Trophoblast cell (in vitro differentiated cells and primary cell): Measurements from ENCODE around the gene ZNF398.

Source experiments
- DNase-seq, 2 donors: peaks; one replicate each; pipeline ENCODE4 v3.0.0-alpha.2; 2016
- H2AFZ ChIP-seq: 2 replicates; pipeline ENCODE4 v1.6.1; 2013; ENCODE audit warnings: low read length, moderate library complexity, mild to moderate bottlenecking; ENCODE audit not compliant: insufficient read depth, poor library complexity
- H2AK5ac ChIP-seq: 2 replicates; pipeline ENCODE4 v1.6.1; 2013; ENCODE audit warnings: mild to moderate bottlenecking, low read length
- H2BK120ac ChIP-seq: 2 replicates; pipeline ENCODE4 v1.6.1; 2013; ENCODE audit warnings: low read length, mild to moderate bottlenecking, moderate library complexity; ENCODE audit not compliant: insufficient read depth, poor library complexity
- H2BK12ac ChIP-seq: 2 replicates; pipeline ENCODE4 v1.6.1; 2013; ENCODE audit warnings: mild to moderate bottlenecking, low read length, moderate library complexity
- H2BK5ac ChIP-seq: 2 replicates; pipeline ENCODE4 v1.6.1; 2013; ENCODE audit warnings: low read length, low read depth, moderate library complexity, mild to moderate bottlenecking; ENCODE audit not compliant: poor library complexity
- H3K14ac ChIP-seq: 2 replicates; pipeline ENCODE4 v1.6.1; 2013; ENCODE audit warnings: mild to moderate bottlenecking, low read length
- H3K18ac ChIP-seq: 2 replicates; pipeline ENCODE4 v1.6.1; 2013; ENCODE audit warnings: mild to moderate bottlenecking, low read length
- H3K23ac ChIP-seq: 2 replicates; pipeline ENCODE4 v1.6.1; 2013; ENCODE audit warnings: low read length
- H3K27ac ChIP-seq: 2 replicates; pipeline ENCODE4 v1.5.1; 2013; ENCODE audit warnings: low read depth, mild to moderate bottlenecking, inconsistent platforms, low read length, moderate library complexity
- H3K27me3 ChIP-seq: 2 replicates; pipeline ENCODE4 v1.6.1; 2013; ENCODE audit warnings: inconsistent platforms, mild to moderate bottlenecking, low read length, moderate library complexity; ENCODE audit not compliant: insufficient read depth
- H3K36me3 ChIP-seq, 2 experiments: 1 replicate in 1 of 2; 2 replicates in 1 of 2; pipeline ENCODE4 v1.6.1; 2013; ENCODE audit warnings: low read length in 2 of 2, mild to moderate bottlenecking in 2 of 2, moderate library complexity in 1 of 2; ENCODE audit not compliant: insufficient read depth in 2 of 2, control insufficient read depth in 1 of 2
- H3K4ac ChIP-seq: 2 replicates; pipeline ENCODE4 v1.6.1; 2013; ENCODE audit warnings: low read depth, mild to moderate bottlenecking, low read length, moderate library complexity
- H3K4me1 ChIP-seq, 2 experiments: 1 replicate in 1 of 2; 2 replicates in 1 of 2; pipeline ENCODE4 v1.6.1; 2013; ENCODE audit warnings: low read length in 2 of 2, mild to moderate bottlenecking in 2 of 2, moderate library complexity in 1 of 2; ENCODE audit not compliant: insufficient read depth in 2 of 2, control insufficient read depth in 1 of 2
- H3K4me2 ChIP-seq: 2 replicates; pipeline ENCODE4 v1.6.1; 2013; ENCODE audit warnings: inconsistent platforms, mild to moderate bottlenecking, low read length, moderate library complexity
- H3K4me3 ChIP-seq: 2 replicates; pipeline ENCODE4 v1.5.1; 2013; ENCODE audit warnings: mild to moderate bottlenecking, low read depth, low read length, inconsistent platforms
- H3K79me1 ChIP-seq: one replicate; pipeline ENCODE4 v1.6.1; 2013; ENCODE audit warnings: low read length
- H3K79me2 ChIP-seq: 2 replicates; pipeline ENCODE4 v1.6.1; 2013; ENCODE audit warnings: low read length, mild to moderate bottlenecking; ENCODE audit not compliant: control insufficient read depth, insufficient read depth, poor library complexity
- H3K9ac ChIP-seq: 2 replicates; pipeline ENCODE4 v1.6.1; 2013; ENCODE audit warnings: mild to moderate bottlenecking, low read length
- H3K9me3 ChIP-seq: 2 replicates; pipeline ENCODE4 v1.6.1; 2013; ENCODE audit warnings: low read depth, mild to moderate bottlenecking, control low read depth, inconsistent platforms, low read length; ENCODE audit not compliant: insufficient read depth
- H4K12ac ChIP-seq: 2 replicates; pipeline ENCODE4 v1.6.1; 2013; ENCODE audit warnings: low read depth, mild to moderate bottlenecking, low read length, moderate library complexity
- H4K8ac ChIP-seq: 2 replicates; pipeline ENCODE4 v1.6.1; 2013; ENCODE audit warnings: low read depth, mild to moderate bottlenecking, low read length, moderate library complexity
- H4K91ac ChIP-seq: one replicate; pipeline ENCODE4 v1.6.1; 2013; ENCODE audit warnings: low read depth, mild to moderate bottlenecking, low read length, moderate library complexity
- WGBS: extraction: QIAGEN DNeasy Blood & Tissue Kit; methylation state at CpG from one replicate; pipeline ENCODE4 v1.1.7; 2013; ENCODE audit warnings: missing lambda C conversion rate; ENCODE audit not compliant: insufficient read length, insufficient coverage; ENCODE audit errors: extremely low coverage; 5-methylcytosine and 5-hydroxymethylcytosine counted together

The ZNF398 gene

DNA sequence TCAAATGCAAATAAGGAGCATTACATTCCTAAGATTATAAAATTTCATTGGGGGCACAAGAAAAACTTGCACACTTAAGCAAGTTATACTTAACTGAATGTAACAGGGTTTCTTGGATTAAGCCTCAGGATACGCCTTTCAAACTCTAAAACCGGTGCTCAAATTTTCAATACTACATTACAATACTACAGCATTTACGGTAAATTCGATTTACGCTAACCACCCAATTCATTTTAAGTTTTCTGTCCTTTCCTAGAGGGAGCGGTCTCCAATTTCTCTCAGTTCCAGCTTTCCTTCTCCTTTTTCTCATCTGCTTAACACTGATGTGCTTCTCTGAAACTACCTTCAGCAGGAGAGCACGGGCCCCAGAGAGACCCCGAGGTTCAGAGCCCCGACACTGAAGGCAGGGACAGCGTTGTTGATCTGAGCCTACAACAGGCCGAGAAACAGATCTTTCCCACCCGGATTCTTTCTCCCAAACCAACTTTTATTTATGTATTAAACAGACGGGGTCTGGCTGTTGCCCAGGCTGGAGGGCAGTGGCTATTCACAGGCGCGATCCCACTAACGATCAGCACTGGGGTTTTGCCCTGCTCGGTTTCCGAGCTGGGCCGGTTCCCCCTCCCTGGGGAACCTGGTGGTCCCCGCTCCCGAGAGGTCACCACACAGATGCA is 21.9 kb upstream of the ZNF398 start:
- Histone ChIP-seq H2BK5ac (peak overlapping the region; percentile 85), H4K8ac (peak overlapping the region; percentile 94), H2BK120ac (peak overlapping the region; percentile 84), H4K91ac (peak overlapping the region; percentile 95), H3K79me2 (peaks cover 18% of the 10 kb centered on the region), H2AFZ (peak overlapping the region; percentile 93), H3K4ac (peak overlapping the region; percentile 98), H3K27ac (peak overlapping the region; percentile 78), H3K36me3 (peaks cover 3% of the 10 kb centered on the region in 2 experiments), H3K4me1 (no peaks in the 10 kb centered on the region), H3K23ac (no peak overlapping the region), H3K18ac (peak overlapping the region; percentile 95), H3K9ac (peak overlapping the region; percentile 99), H3K27me3 (no peaks in the 10 kb centered on the region), H3K4me2 (peak overlapping the region; percentile 81), H3K14ac (peak overlapping the region; percentile 96), H4K12ac (peak overlapping the region; percentile 83), H2AK5ac (peak overlapping the region; percentile 86), H3K4me3 (peak overlapping the region; percentile 97), H3K9me3 (peaks cover 3% of the 10 kb centered on the region), H2BK12ac (no peak overlapping the region), H3K79me1 (peaks cover 22% of the 10 kb centered on the region)
- DNase-seq = no peak
- no CpG with 5 or more reads among the region's 21 CpGs for WGBS

DNA sequence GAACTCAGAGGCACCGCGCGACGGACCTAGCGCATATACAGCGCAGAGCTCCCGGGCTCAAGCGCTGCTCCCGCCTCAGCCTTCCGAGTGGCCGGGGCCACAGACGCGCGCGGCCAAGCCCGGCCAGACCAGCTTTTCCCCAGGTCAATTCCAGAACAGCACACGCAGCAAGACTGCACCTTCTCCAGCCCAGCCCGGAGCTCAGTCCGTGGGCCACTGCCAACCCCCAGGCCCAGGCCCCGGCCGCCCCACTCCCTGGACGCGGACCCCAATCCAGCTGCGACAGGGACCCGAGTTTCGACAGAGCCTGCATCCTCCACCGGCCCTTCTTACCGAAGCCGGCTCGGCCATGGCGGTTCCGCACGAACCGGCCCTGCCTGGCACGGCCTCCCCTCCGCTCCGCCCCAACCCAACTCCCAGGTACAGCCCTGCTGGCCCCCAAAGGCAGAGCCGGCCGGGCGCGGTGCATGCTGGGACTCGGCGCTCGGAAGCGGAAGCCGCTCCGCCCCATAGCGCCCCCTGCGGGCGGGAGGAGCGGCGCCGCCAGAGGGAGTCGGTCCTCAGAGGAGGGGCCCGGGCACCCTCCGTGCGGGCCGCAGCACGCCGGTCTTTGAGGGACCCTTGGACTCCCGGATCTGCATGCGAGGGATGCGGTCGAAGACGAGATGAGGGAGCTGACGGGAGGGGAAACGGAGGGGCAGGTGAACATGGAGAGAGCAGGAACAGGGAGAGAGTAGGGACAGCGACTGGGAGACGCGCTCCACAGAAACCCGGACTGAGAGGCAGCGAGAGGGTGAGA is 21.2 kb upstream of the ZNF398 start, which contains the start of gene ZNF425:
Gene ZNF425 (minus strand): TSS at position 462 of the 799 bp plus-strand sequence. CDS start 111 bp downstream, at position 351.
- peak within 1 kb of the TSS; percentile 86 for H3K27ac ChIP-seq
- peaks cover 18% of the 10 kb centered on the region for H3K79me2 ChIP-seq
- peak within 1 kb of the TSS; percentile 99 for H3K9ac ChIP-seq
- H2BK120ac ChIP-seq = peak within 1 kb of the TSS; percentile 84
- H4K8ac ChIP-seq = peak within 1 kb of the TSS; percentile 94
- no peak within 1 kb of the TSS for H2BK12ac ChIP-seq
- no CpG with 5 or more reads among the region's 72 CpGs for WGBS
- DNase-seq = peak; percentile 93 to 98
- H3K4me3 ChIP-seq = peak within 1 kb of the TSS; percentile 97
- H2AFZ ChIP-seq = peak within 1 kb of the TSS; percentile 93
- H2AK5ac ChIP-seq = peak within 1 kb of the TSS; percentile 86
- no peaks in the 10 kb centered on the region for H3K27me3 ChIP-seq
- H3K79me1 ChIP-seq = peaks cover 22% of the 10 kb centered on the region
- peak within 1 kb of the TSS; percentile 98 for H3K4ac ChIP-seq
- peak within 1 kb of the TSS; percentile 95 for H3K18ac ChIP-seq
- no peaks in the 10 kb centered on the region for H3K4me1 ChIP-seq
- peaks cover 7% of the 10 kb centered on the region for H3K9me3 ChIP-seq
- H3K23ac ChIP-seq = peak within 1 kb of the TSS; percentile 60
- H3K4me2 ChIP-seq = peak within 1 kb of the TSS; percentile 99
- H4K91ac ChIP-seq = peak within 1 kb of the TSS; percentile 95
- peak within 1 kb of the TSS; percentile 96 for H3K14ac ChIP-seq
- peak within 1 kb of the TSS; percentile 85 for H2BK5ac ChIP-seq
- H4K12ac ChIP-seq = peak within 1 kb of the TSS; percentile 91
- peaks cover 3 to 7% of the 10 kb centered on the region in 2 experiments for H3K36me3 ChIP-seq

DNA sequence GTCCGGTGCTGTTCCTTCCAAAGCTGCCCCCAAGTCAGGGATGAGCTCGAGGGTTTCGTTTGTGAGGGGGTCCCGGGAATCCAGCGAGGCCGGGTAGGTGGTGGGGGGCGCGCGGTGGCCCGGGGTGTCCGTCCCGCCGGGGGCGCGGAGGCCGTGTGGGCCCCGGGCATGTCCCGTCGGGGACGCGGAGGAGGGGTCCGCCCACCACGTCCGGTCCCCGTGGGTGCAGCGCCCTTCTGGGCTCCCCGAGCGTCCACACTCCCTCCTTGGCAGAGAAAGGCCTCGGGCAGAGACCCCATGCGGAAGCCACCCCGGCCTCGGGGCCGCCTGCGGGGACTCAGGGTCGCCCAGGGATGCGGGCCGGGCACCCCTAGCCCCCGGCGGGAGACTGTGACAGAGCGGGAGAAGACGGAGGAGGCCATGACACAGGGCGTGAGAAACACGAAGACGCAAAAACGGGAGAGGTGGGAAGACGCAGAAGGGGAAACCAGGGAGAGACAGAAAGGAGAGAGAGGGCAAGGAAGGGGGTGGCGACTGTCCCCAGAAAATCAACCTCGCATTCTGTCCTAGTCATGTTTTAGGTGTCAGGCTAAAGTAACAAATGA is 20.5 kb upstream of the ZNF398 start:
- peak overlapping the region; percentile 99 for H3K4me2 ChIP-seq
- H3K18ac ChIP-seq = peak overlapping the region; percentile 92
- H3K4me1 ChIP-seq = no peaks in the 10 kb centered on the region
- H3K9ac ChIP-seq = peak overlapping the region; percentile 92
- H3K27ac ChIP-seq = peak overlapping the region; percentile 86
- peak overlapping the region; percentile 81 for H3K14ac ChIP-seq
- peak overlapping the region; percentile 93 for H4K91ac ChIP-seq
- DNase-seq = peak in 1 of 2 donors; percentile 30
- peak overlapping the region; percentile 81 for H2BK5ac ChIP-seq
- peak overlapping the region; percentile 76 for H2AFZ ChIP-seq
- H4K12ac ChIP-seq = peak overlapping the region; percentile 91
- no CpG with 5 or more reads among the region's 48 CpGs for WGBS
- no peak overlapping the region for H2BK12ac ChIP-seq
- peaks cover 18% of the 10 kb centered on the region for H3K79me2 ChIP-seq
- H4K8ac ChIP-seq = peak overlapping the region; percentile 89
- H2BK120ac ChIP-seq = peak overlapping the region; percentile 79
- H3K23ac ChIP-seq = peak overlapping the region; percentile 60
- H3K79me1 ChIP-seq = peaks cover 22% of the 10 kb centered on the region
- H3K36me3 ChIP-seq = peaks cover 7 to 9% of the 10 kb centered on the region in 2 experiments
- peak overlapping the region; percentile 69 for H2AK5ac ChIP-seq
- H3K27me3 ChIP-seq = no peaks in the 10 kb centered on the region
- H3K4me3 ChIP-seq = peak overlapping the region; percentile 93
- H3K4ac ChIP-seq = peak overlapping the region; percentile 81
- peaks cover 10% of the 10 kb centered on the region for H3K9me3 ChIP-seq

DNA sequence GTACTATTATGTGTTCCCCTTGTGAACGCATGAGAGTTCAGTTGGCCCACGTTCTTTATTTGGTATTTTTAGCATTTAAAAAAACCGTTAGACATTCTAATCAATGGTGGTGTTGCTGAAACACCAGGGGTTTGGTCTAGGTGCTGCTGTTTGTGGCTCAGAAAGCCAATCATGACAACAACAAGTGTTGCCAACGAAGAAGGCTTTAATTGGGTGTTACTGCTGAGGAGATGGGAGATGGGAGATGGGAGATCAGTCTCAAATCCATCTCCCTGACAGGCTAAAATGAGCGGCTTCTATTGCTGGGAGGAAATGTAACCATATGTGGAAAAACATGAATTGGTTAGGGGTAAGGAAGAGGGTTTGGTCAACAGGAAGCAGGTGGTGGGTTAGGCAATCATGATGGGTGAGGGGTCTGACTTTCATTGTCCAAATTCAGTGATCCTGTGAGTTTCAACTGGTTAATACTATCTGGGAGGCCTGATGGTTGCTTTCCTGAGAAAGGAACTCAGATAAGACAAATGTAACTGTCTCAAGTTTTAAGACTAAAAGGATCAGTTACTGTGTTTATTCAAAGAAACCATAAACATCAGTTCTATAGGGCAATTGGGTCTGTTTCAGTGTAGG is 16.6 kb upstream of the ZNF398 start:
- Histone ChIP-seq H2BK120ac (no peak overlapping the region), H2BK12ac (no peak overlapping the region), H3K27ac (no peak overlapping the region), H3K36me3 (peaks cover 8 to 9% of the 10 kb centered on the region in 2 experiments), H4K8ac (no peak overlapping the region), H4K91ac (no peak overlapping the region), H3K4ac (no peak overlapping the region), H3K79me2 (peaks cover 13% of the 10 kb centered on the region), H3K9me3 (peaks cover 10% of the 10 kb centered on the region), H3K18ac (no peak overlapping the region), H3K27me3 (no peaks in the 10 kb centered on the region), H3K4me2 (no peak overlapping the region), H3K9ac (no peak overlapping the region), H2AFZ (no peak overlapping the region), H2AK5ac (no peak overlapping the region), H3K23ac (no peak overlapping the region), H3K4me3 (no peak overlapping the region), H4K12ac (no peak overlapping the region), H3K4me1 (no peaks in the 10 kb centered on the region), H3K14ac (no peak overlapping the region), H3K79me1 (peaks cover 17% of the 10 kb centered on the region), H2BK5ac (no peak overlapping the region)
- no CpG with 5 or more reads among the region's 5 CpGs for WGBS
- no peak for DNase-seq
